ENCODE results near the gene CAMTA1. TPM values are rescaled to one million over a fixed set of nuclear protein-coding genes. Genes with fewer than 3 reads are reported as not detected.

CAMTA1 gene
- polyA plus RNA-seq, 2 donors = 61.1 to 75.0 TPM

DNA sequence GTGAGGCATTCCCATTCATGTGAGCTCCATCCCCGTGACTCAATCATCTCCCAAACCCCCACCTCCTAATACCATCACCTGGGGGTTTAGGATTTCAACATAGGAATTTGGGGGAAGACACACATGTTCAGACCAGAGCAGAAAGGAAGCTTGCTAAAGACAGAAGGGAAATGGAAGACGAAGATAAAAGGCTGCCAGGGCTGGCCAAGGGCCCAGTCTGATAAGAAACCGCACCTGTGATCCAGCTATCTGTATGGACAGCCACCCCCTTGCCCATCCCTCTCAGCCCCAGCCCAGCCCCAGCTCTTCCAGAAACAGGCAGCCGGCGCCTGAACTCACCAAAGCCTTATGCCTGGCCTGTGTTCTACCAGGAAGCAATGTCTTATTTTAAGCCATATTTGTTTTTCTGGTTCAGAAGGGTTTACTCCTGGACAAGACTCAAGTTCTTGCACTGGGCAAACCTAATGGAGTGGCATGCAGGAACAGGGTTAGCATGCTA, 787.4 kb downstream of the CAMTA1 start:
- Histone ChIP-seq H3K4me3 (ENCODE audit: low read depth in 1 of 2, low read length in 2 of 2) (no peak overlapping the region), H3K36me3 (ENCODE audit: control insufficient read depth in 2 of 2, insufficient read depth in 2 of 2, low read length in 1 of 2) (no peaks in the 10 kb centered on the region), H3K9me3 (ENCODE audit: control insufficient read depth in 2 of 2, insufficient read depth in 1 of 2, low read depth in 1 of 2, low read length in 1 of 2) (peaks cover 0 to 7% of the 10 kb centered on the region in 2 donors), H3K4me1 (ENCODE audit: control insufficient read depth in 2 of 2, insufficient read depth in 2 of 2, low read length in 1 of 2) (peaks cover 0 to 5% of the 10 kb centered on the region in 2 donors), H3K27me3 (ENCODE audit: control insufficient read depth in 1 of 2, insufficient read depth in 2 of 2, low read length in 2 of 2) (no peaks in the 10 kb centered on the region), H3K27ac (ENCODE audit: low read depth in 2 of 2, low read length in 1 of 2) (no peak overlapping the region)
- 30 to 31% methylated on average over 5 of the region's 5 CpGs for WGBS, 2 donors

DNA sequence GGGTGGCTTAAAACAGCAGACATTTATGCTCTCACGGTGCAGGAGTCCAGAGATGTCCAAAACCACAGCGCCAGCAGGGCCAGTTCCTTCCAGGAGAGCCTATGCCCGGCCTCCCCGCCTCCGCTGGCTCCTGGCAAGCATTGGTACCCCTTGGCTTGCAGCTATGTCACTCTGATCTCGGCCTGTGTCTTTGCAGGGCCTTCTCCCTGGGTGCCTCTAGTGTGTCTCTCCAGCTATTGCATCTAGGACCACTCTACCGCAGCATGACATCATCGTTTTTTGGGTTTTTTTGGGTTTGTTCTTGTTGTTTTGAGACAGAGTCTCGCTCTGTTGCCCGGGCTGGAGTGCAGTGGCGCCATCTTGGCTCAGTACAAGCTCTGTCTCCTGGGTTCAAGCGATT, 788.2 kb downstream of the CAMTA1 start:
- no peak overlapping the region for H3K27ac ChIP-seq (ENCODE audit: low read depth in 2 of 2, low read length in 1 of 2)
- no peaks in the 10 kb centered on the region for H3K36me3 ChIP-seq (ENCODE audit: control insufficient read depth in 2 of 2, insufficient read depth in 2 of 2, low read length in 1 of 2)
- 89 to 90% methylated on average over 12 of the region's 12 CpGs for WGBS, 2 donors
- no peak overlapping the region for H3K4me3 ChIP-seq (ENCODE audit: low read depth in 1 of 2, low read length in 2 of 2)
- H3K9me3 ChIP-seq (ENCODE audit: control insufficient read depth in 2 of 2, insufficient read depth in 1 of 2, low read depth in 1 of 2, low read length in 1 of 2) = peaks cover 0 to 2% of the 10 kb centered on the region in 2 donors
- peaks cover 0 to 5% of the 10 kb centered on the region in 2 donors for H3K4me1 ChIP-seq (ENCODE audit: control insufficient read depth in 2 of 2, insufficient read depth in 2 of 2, low read length in 1 of 2)
- no peaks in the 10 kb centered on the region for H3K27me3 ChIP-seq (ENCODE audit: control insufficient read depth in 1 of 2, insufficient read depth in 2 of 2, low read length in 2 of 2)

DNA sequence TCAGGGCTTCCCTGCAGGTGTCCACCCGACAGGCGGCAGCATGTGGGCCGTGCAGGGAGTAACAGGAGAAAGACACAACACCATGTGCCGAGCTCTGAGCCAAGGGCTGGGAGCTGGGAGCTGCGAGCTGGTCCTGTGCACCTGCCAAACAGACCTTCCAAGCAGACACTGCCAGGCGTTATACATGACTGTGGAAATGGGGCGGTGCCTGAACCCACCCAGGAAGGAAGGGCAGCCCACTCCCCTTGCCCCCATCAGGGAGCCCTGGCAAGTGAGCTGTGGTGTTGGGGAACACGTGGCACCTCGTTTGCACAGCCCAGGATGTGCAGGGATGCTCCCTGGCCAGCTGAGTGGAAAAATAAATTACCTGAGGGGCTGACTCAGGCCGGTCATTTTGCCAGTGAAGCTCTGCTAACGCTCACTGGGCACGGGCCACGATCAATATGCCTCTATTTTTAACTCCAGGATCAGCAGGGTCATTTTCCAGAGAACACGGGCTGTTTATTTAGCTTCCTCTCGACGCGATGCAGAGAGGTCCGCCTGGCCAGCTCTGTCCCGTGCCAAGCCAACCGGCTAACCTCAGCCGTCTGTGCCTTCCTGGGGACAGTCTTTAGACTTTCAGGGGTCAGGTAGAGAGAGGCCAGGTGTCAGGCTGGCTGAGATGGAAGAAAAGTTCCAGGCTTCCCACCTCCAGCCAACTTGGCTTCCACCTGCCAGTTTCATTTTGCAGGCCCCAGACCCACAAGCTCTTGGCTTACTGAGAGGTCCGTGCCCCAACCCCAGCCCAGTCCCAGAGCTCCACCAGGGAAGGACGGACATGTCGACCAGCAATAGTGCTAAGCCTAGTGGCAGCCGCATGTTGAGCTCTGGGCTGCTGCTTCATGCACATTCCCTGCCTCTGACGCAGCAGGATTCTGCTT, 789.1 kb downstream of the CAMTA1 start:
- peaks cover 0 to 5% of the 10 kb centered on the region in 2 donors for H3K4me1 ChIP-seq (ENCODE audit: control insufficient read depth in 2 of 2, insufficient read depth in 2 of 2, low read length in 1 of 2)
- WGBS, 2 donors = 40 to 51% methylated on average over 26 of the region's 26 CpGs
- H3K9me3 ChIP-seq (ENCODE audit: control insufficient read depth in 2 of 2, insufficient read depth in 1 of 2, low read depth in 1 of 2, low read length in 1 of 2) = no peaks in the 10 kb centered on the region
- H3K27me3 ChIP-seq (ENCODE audit: control insufficient read depth in 1 of 2, insufficient read depth in 2 of 2, low read length in 2 of 2) = no peaks in the 10 kb centered on the region
- H3K4me3 ChIP-seq (ENCODE audit: low read depth in 1 of 2, low read length in 2 of 2) = no peak overlapping the region
- H3K36me3 ChIP-seq (ENCODE audit: control insufficient read depth in 2 of 2, insufficient read depth in 2 of 2, low read length in 1 of 2) = no peaks in the 10 kb centered on the region
- H3K27ac ChIP-seq (ENCODE audit: low read depth in 2 of 2, low read length in 1 of 2) = no peak overlapping the region

DNA sequence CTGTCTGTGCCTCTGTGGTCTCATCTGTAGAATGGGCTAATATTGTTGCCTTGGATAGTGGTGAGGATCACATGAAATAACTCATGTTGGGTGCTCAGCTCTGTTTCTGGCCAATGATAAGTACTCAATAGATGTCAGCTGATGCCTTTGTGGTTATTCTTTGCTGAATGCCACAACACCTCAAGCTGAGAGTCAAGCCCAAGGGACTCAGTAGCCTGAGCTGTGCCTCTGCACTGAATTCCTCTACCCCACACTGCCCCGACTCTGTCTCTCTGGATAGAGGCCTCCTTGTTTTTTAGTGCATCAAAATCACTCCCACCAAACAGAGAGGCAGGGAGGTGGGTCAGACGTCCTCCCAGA, 789.8 kb downstream of the CAMTA1 start:
- Histone ChIP-seq H3K4me1 (ENCODE audit: control insufficient read depth in 2 of 2, insufficient read depth in 2 of 2, low read length in 1 of 2) (peaks cover 0 to 5% of the 10 kb centered on the region in 2 donors), H3K4me3 (ENCODE audit: low read depth in 1 of 2, low read length in 2 of 2) (no peak overlapping the region), H3K36me3 (ENCODE audit: control insufficient read depth in 2 of 2, insufficient read depth in 2 of 2, low read length in 1 of 2) (no peaks in the 10 kb centered on the region), H3K27me3 (ENCODE audit: control insufficient read depth in 1 of 2, insufficient read depth in 2 of 2, low read length in 2 of 2) (no peaks in the 10 kb centered on the region), H3K27ac (ENCODE audit: low read depth in 2 of 2, low read length in 1 of 2) (no peak overlapping the region), H3K9me3 (ENCODE audit: control insufficient read depth in 2 of 2, insufficient read depth in 1 of 2, low read depth in 1 of 2, low read length in 1 of 2) (no peaks in the 10 kb centered on the region)
- WGBS, 2 donors = 83 to 86% methylated on average over 2 of the region's 2 CpGs

DNA sequence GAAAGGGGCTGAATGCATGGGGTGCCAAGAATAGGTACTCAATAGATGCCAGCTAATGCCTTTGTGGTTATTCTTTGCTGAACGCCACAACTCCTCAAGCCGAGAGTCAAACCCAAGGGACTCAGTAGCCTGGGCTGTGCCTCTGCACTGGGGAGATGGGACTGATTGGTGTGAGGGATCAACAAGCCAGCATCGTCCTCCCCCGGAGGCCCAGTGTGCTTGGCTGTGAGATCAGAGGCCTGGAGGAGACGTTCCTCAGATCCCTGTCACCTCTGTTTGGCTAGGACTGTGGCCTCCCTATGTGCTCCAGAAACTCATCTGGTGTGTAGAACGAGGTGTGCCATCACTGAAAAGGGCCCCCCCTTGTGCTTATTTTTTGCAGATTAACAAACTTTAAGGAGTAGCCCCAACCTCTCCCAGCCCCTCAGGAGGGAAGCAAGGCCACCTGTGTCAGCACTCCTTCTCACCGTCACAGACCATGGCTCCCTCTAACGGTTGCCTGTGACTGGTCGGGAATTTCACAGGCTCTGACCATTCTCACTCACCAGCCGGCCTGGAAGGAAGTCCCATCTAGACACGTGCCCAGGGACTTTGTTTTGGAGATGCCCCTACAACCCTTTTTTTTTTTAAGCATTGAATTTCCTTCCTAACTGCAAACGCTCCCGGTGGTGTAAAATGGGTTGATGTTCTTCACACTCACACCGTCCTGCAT, 791.8 kb downstream of the CAMTA1 start:
- WGBS, 2 donors = 64 to 69% methylated on average over 14 of the region's 14 CpGs
- H3K4me1 ChIP-seq (ENCODE audit: control insufficient read depth in 2 of 2, insufficient read depth in 2 of 2, low read length in 1 of 2) = peaks cover 0 to 5% of the 10 kb centered on the region in 2 donors
- no peaks in the 10 kb centered on the region for H3K36me3 ChIP-seq (ENCODE audit: control insufficient read depth in 2 of 2, insufficient read depth in 2 of 2, low read length in 1 of 2)
- H3K27ac ChIP-seq (ENCODE audit: low read depth in 2 of 2, low read length in 1 of 2) = no peak overlapping the region
- no peaks in the 10 kb centered on the region for H3K27me3 ChIP-seq (ENCODE audit: control insufficient read depth in 1 of 2, insufficient read depth in 2 of 2, low read length in 2 of 2)
- no peaks in the 10 kb centered on the region for H3K9me3 ChIP-seq (ENCODE audit: control insufficient read depth in 2 of 2, insufficient read depth in 1 of 2, low read depth in 1 of 2, low read length in 1 of 2)
- no peak overlapping the region for H3K4me3 ChIP-seq (ENCODE audit: low read depth in 1 of 2, low read length in 2 of 2)

DNA sequence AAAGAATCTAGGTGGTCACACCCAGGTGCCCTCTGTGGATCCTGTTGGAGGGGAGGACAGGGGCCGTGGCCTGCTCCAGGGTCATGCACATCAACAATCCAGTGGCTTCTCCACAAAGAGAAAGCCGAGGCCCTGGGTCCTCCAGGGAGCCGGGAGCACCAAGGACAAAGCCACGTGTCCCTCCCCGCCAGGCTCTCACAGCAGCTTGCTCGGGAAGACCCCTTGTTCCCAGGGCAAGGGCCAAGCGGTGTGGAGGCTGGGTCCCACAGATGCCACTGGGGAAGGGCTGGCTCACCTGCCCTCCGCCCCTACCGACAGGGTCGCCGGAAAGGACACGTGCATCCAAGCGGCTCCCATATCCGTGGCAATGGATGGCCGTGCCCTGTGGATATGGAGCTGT, 793.0 kb downstream of the CAMTA1 start:
- Histone ChIP-seq H3K9me3 (ENCODE audit: control insufficient read depth in 2 of 2, insufficient read depth in 1 of 2, low read depth in 1 of 2, low read length in 1 of 2) (no peaks in the 10 kb centered on the region), H3K4me1 (ENCODE audit: control insufficient read depth in 2 of 2, insufficient read depth in 2 of 2, low read length in 1 of 2) (peaks cover 0 to 3% of the 10 kb centered on the region in 2 donors), H3K4me3 (ENCODE audit: low read depth in 1 of 2, low read length in 2 of 2) (no peak overlapping the region), H3K36me3 (ENCODE audit: control insufficient read depth in 2 of 2, insufficient read depth in 2 of 2, low read length in 1 of 2) (no peaks in the 10 kb centered on the region), H3K27ac (ENCODE audit: low read depth in 2 of 2, low read length in 1 of 2) (no peak overlapping the region), H3K27me3 (ENCODE audit: control insufficient read depth in 1 of 2, insufficient read depth in 2 of 2, low read length in 2 of 2) (no peaks in the 10 kb centered on the region)
- 90 to 94% methylated on average over 15 of the region's 15 CpGs for WGBS, 2 donors

DNA sequence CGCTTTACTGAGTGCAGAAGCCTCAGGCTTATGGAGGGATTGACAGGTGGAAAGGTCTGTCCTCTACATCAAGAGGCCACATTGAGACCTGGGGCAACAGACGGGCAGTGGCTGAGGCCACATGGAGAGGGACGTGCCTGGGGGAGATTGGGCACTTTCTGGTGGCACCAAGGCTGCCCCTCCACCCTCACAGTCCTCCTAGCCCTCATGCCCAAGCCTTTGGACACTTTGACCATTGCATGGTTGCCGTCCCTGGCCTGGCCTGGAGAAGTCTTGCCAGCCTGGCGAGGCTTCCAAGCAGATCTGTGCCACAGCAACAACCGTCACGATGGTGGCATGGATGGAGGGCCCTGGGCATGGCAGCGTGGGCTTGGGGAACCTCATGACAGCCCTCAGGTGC, 793.8 kb downstream of the CAMTA1 start:
- H3K4me3 ChIP-seq (ENCODE audit: low read depth in 1 of 2, low read length in 2 of 2) = no peak overlapping the region
- WGBS, 2 donors = 88 to 90% methylated on average over 8 of the region's 8 CpGs
- H3K9me3 ChIP-seq (ENCODE audit: control insufficient read depth in 2 of 2, insufficient read depth in 1 of 2, low read depth in 1 of 2, low read length in 1 of 2) = no peaks in the 10 kb centered on the region
- no peaks in the 10 kb centered on the region for H3K36me3 ChIP-seq (ENCODE audit: control insufficient read depth in 2 of 2, insufficient read depth in 2 of 2, low read length in 1 of 2)
- H3K27me3 ChIP-seq (ENCODE audit: control insufficient read depth in 1 of 2, insufficient read depth in 2 of 2, low read length in 2 of 2) = no peaks in the 10 kb centered on the region
- no peak overlapping the region for H3K27ac ChIP-seq (ENCODE audit: low read depth in 2 of 2, low read length in 1 of 2)
- no peaks in the 10 kb centered on the region for H3K4me1 ChIP-seq (ENCODE audit: control insufficient read depth in 2 of 2, insufficient read depth in 2 of 2, low read length in 1 of 2)

DNA sequence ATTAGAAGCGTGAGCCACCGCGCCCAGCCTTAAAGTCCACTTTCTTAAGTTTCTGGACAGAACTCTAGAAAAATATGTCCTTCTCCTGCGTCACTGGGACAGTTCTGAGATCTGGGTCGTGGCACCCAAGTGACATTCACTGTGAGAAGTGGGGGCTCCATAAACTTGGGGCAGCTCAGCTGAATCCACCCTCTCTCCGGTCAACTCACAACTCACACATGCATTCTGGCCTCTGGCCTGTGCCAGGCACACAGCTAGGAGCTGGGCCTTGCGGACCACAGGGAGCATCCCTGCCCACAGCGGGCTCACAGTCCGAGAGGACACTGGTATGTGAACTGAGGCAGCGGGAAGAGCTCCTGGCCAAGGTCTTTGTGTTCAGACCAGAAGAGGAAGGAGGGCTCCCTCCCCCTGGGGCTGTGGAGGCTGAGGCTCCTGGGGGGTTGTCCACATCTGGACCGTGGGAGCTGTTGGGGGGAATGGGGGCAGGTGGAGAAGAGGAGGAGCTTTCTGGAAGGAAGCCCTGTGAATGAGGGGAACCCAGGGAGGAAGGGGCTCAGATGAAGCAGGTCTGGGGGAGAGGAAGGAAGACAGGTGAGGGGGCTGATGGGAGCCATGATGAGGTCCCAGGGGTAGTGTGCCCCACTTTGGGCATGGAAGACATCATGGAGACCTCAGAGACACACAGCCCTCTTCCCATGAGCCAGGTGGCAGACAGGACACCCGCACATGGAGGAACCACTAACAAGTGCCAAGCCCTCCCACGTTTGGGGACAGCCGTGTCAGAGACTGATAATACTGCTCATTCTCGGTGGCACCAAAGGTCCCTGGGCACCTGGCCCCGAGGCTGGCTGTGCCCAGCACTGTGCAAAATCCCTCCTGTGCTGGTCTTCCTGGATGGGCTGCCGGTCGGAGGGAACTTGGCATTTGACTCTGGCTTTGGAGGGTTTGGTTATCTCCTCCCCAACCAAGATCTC, 794.9 kb downstream of the CAMTA1 start:
- no peak overlapping the region for H3K27ac ChIP-seq (ENCODE audit: low read depth in 2 of 2, low read length in 1 of 2)
- H3K4me3 ChIP-seq (ENCODE audit: low read depth in 1 of 2, low read length in 2 of 2) = no peak overlapping the region
- no peaks in the 10 kb centered on the region for H3K4me1 ChIP-seq (ENCODE audit: control insufficient read depth in 2 of 2, insufficient read depth in 2 of 2, low read length in 1 of 2)
- WGBS, 2 donors = 86 to 88% methylated on average over 18 of the region's 18 CpGs
- no peaks in the 10 kb centered on the region for H3K9me3 ChIP-seq (ENCODE audit: control insufficient read depth in 2 of 2, insufficient read depth in 1 of 2, low read depth in 1 of 2, low read length in 1 of 2)
- no peaks in the 10 kb centered on the region for H3K27me3 ChIP-seq (ENCODE audit: control insufficient read depth in 1 of 2, insufficient read depth in 2 of 2, low read length in 2 of 2)
- H3K36me3 ChIP-seq (ENCODE audit: control insufficient read depth in 2 of 2, insufficient read depth in 2 of 2, low read length in 1 of 2) = no peaks in the 10 kb centered on the region
